HG03060 (cell line): ENCODE measurements around the gene BCL2L12.

ENCODE experiments used
- ATAC-seq: cut with Tn5 transposase; IDR thresholded peaks from one replicate; pipeline ENCODE4 v1.9.1; 2021; ENCODE audit warnings: low read depth, moderate number of reproducible peaks; ENCODE audit not compliant: unreplicated experiment

The BCL2L12 gene

GRCh38 chr19:49641688-49642491 lies 23.8 kb upstream of the BCL2L12 start, which contains the start of gene SCAF1:
SCAF1 (plus strand) TSS chr19:49642209; CDS start chr19:49645027, 2,818 bp downstream.
- peak; percentile 45 for ATAC-seq

- ATAC-seq: no peak
These were observed 23.2 kb upstream of the BCL2L12 start for GRCh38 chr19:49642492-49643035.

GRCh38 chr19:49643466-49643865 lies 22.3 kb upstream of the BCL2L12 start:
- no peak for ATAC-seq

- ATAC-seq: no peak
These were observed 20.1 kb upstream of the BCL2L12 start for GRCh38 chr19:49645592-49645991.

GRCh38 chr19:49645995-49646394 lies 19.7 kb upstream of the BCL2L12 start:
- no peak for ATAC-seq

- no peak for ATAC-seq
These were observed 19.1 kb upstream of the BCL2L12 start for GRCh38 chr19:49646586-49646985.

- ATAC-seq: no peak
These were observed 14.5 kb upstream of the BCL2L12 start for GRCh38 chr19:49651029-49651819.

- ATAC-seq: no peak
These were observed 13.7 kb upstream of the BCL2L12 start for GRCh38 chr19:49651820-49652550.

GRCh38 chr19:49652551-49653465 lies 12.9 kb upstream of the BCL2L12 start:
- ATAC-seq: no peak

- ATAC-seq: no peak
These were observed 12.3 kb upstream of the BCL2L12 start for GRCh38 chr19:49653466-49653806.

- ATAC-seq: no peak
These were observed 11.2 kb upstream of the BCL2L12 start for GRCh38 chr19:49654581-49654980.

- no peak for ATAC-seq
These were observed 9.9 kb upstream of the BCL2L12 start for GRCh38 chr19:49655570-49656455.

- no peak for ATAC-seq
These were observed 9.2 kb upstream of the BCL2L12 start for GRCh38 chr19:49656456-49657109.

- no peak for ATAC-seq
These were observed 8.1 kb upstream of the BCL2L12 start for GRCh38 chr19:49657493-49658138.

- ATAC-seq: no peak
These were observed 7.6 kb upstream of the BCL2L12 start for GRCh38 chr19:49658139-49658517.

GRCh38 chr19:49658566-49659442 lies 6.9 kb upstream of the BCL2L12 start:
- ATAC-seq: no peak
